ENCODE data around the gene GOLGA6L25. TPM values are rescaled to one million over a fixed set of nuclear protein-coding genes. Genes with fewer than 3 reads are reported as not detected.
"Not testable (repeated sequence)": the region's sequence is repeated elsewhere in the genome, so short reads cannot be mapped to it uniquely, and the experiment has no call there.

The GOLGA6L25 gene
- total and polyA plus RNA-seq, 7 donors = not detected

DNA sequence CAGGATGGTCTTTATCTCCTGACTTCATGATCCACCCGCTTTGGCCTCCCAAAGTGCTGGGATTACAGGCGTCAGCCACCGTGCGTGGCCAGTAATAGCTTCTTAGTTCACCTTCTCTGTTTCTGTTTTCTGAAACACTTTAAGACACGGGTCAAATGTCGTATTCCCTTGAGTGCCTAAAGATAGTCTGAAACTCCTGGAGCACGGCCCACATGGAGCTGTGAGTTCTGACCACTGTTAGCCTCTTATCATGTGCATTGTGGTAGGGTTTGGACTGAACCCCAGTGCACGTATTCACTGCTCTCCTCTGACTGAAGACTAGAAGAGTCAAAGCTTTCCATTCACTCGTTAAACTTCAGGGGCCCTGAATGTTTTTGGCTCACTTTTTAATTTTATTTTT is 48.8 kb downstream of the GOLGA6L25 start:
- H3K9me3 ChIP-seq; H3K4me1 ChIP-seq; DNase-seq; H3K27me3 ChIP-seq; intact Hi-C loops (cut with DNase I); H3K36me3 ChIP-seq; H3K4me3 ChIP-seq; H3K27ac ChIP-seq: not testable (repeated sequence)
- 96 to 99% methylated on average over 4 of the region's 9 CpGs for WGBS, 2 donors

Small RNA genes lying within 50 kb of the gene (small RNA-seq; reads per million reads assigned to genes)
- 0 reads per million in 3 donors for gene AC138749.2
- 0 reads per million in 3 donors for gene RF00017

Other genes starting within 250 kb of the GOLGA6L25 start
- 10 to 100 TPM; 42.5 to 85.6 (median 52.5) TPM for gene HERC2, start 231.4 kb upstream of the GOLGA6L25 start, total RNA-seq
- gene HERC2, start 231.4 kb upstream of the GOLGA6L25 start, polyA plus RNA-seq = 10 to 100 TPM; 11.1 to 36.9 (median 15.0) TPM
- not detected for gene GOLGA6L24, start 195.5 kb upstream of the GOLGA6L25 start, total RNA-seq
- gene GOLGA6L24, start 195.5 kb upstream of the GOLGA6L25 start, polyA plus RNA-seq = not detected
- not detected for gene GOLGA8F, start 174.9 kb upstream of the GOLGA6L25 start, total RNA-seq
- not detected for gene GOLGA8F, start 174.9 kb upstream of the GOLGA6L25 start, polyA plus RNA-seq
- gene GOLGA8G, start 20.6 kb upstream of the GOLGA6L25 start, total RNA-seq = under 1 TPM in 1 of 4 donors, not detected in 3; 0.55 TPM
- gene GOLGA8G, start 20.6 kb upstream of the GOLGA6L25 start, polyA plus RNA-seq = under 1 TPM in 1 of 3 donors, not detected in 2; under 0.01 TPM
- gene GOLGA8M, start 158.9 kb downstream of the GOLGA6L25 start, total RNA-seq = under 1 TPM; 0.27 to 0.82 (median 0.63) TPM
- under 1 TPM in 1 of 3 donors, not detected in 2; 0.16 TPM for gene GOLGA8M, start 158.9 kb downstream of the GOLGA6L25 start, polyA plus RNA-seq

All from sigmoid colon (tissue), 7 donors.